HepG2 (cell line): Measurements from ENCODE around the gene ITPK1. TPM values are rescaled to one million over a fixed set of nuclear protein-coding genes. Genes with fewer than 3 reads are reported as not detected.
A peak's percentile ranks its signal among the peaks of the same experiment; 100 is the strongest.

ENCODE experiments used
- ATAC-seq: fragments of 200-7000 bp; cut with Tn5 transposase; 3 replicates; pipeline ENCODE4 v1.9.1; 2020; ENCODE audit warnings: mild to moderate bottlenecking, moderate library complexity
- BruUV-seq: library from RNA; stranded (reverse); fragments of 400-500 nt; replicated peaks from 2 replicates; lab custom pipeline; 2021; lab: Mats Ljungman, UMichigan
- CTCF ChIA-PET: fragments of 300-600 bp; formaldehyde crosslinking; extraction: SDS; loops from one replicate; lab custom pipeline; 2021; ENCODE audit warnings: low total read pairs, inconsistent platforms, low intra/inter-chr PET ratio; lab: Yijun Ruan, JAX
- POLR2A ChIA-PET: fragments of 350-600 bp; sonication (Branson Sonifier 250); formaldehyde crosslinking; loops from one replicate; lab custom pipeline; 2020; ENCODE audit warnings: antibody characterized with exemption, inconsistent platforms; lab: Yijun Ruan, JAX
- DNase-seq: peaks from one replicate; pipeline ENCODE4 v3.0.0-alpha.2; 2015; ENCODE audit warnings: low spot score
- FAIRE-seq: peaks from 3 replicates; lab custom pipeline; 2011; peaks lifted over from hg19 to GRCh38; lab: Jason Lieb, UNC
- H2AFZ ChIP-seq: one replicate; pipeline ENCODE4 v1.6.1; 2011; ENCODE audit warnings: low read length, inconsistent platforms
- H3K27ac ChIP-seq: fragments of 300-600 bp; 3 replicates; pipeline ENCODE4 v1.8.0; 2011; ENCODE audit warnings: mixed run types, mild to moderate bottlenecking, mixed read lengths, low read length, inconsistent platforms; ENCODE audit not compliant: insufficient read depth; ENCODE audit errors: extremely low read length
- H3K27me3 ChIP-seq, 2 experiments: fragments of 200-600 bp in 1 of 2; 2 replicates in 1 of 2; 3 replicates in 1 of 2; pipeline versions ENCODE4 v1.6.0 to v1.8.0; 2011; ENCODE audit warnings: low read length in 2 of 2, mild to moderate bottlenecking in 2 of 2, moderate library complexity in 2 of 2, inconsistent platforms in 1 of 2; ENCODE audit not compliant: insufficient read depth in 2 of 2, control insufficient read depth in 1 of 2
- H3K36me3 ChIP-seq, 2 experiments: fragments of 200-600 bp in 1 of 2; replicated peaks in 1 of 2; 2 replicates in 1 of 2; 3 replicates in 1 of 2; pipeline versions ENCODE4 v1.5.1 to v1.8.0; 2011; ENCODE audit warnings: low read length in 2 of 2, inconsistent platforms in 1 of 2; ENCODE audit not compliant: insufficient read depth in 2 of 2, control insufficient read depth in 1 of 2
- H3K4me1 ChIP-seq: 2 replicates; pipeline ENCODE4 v1.5.1; 2012; ENCODE audit warnings: low read length, inconsistent platforms; ENCODE audit not compliant: insufficient read depth
- H3K4me2 ChIP-seq: 2 replicates; pipeline ENCODE4 v1.6.0; 2011; ENCODE audit warnings: low read depth, low read length, inconsistent platforms
- H3K4me3 ChIP-seq, 3 experiments: fragments of 200-600 bp in 1 of 3; sonication (generic), shearing (Covaris generic) in 1 of 3; replicated peaks in 1 of 3; 2 replicates each; pipeline ENCODE4 v1.5.1; 2011 to 2016; ENCODE audit warnings: low read length in 3 of 3, inconsistent platforms in 2 of 3, low read depth in 2 of 3, mild to moderate bottlenecking in 2 of 3, control low read depth in 1 of 3, mixed read lengths in 1 of 3; ENCODE audit not compliant: insufficient read depth in 1 of 3
- H3K79me2 ChIP-seq: one replicate; pipeline ENCODE4 v1.6.1; 2011; ENCODE audit warnings: low read length, inconsistent platforms; ENCODE audit not compliant: insufficient read depth
- H3K9ac ChIP-seq: 2 replicates; pipeline ENCODE4 v1.6.0; 2011; ENCODE audit warnings: mild to moderate bottlenecking, low read depth, low read length, inconsistent platforms; ENCODE audit not compliant: insufficient read depth
- H3K9me3 ChIP-seq: 2 replicates; pipeline ENCODE4 v1.5.1; 2012; ENCODE audit warnings: mild to moderate bottlenecking, low read length
- H4K20me1 ChIP-seq: 2 replicates; pipeline ENCODE4 v1.6.0; 2011; ENCODE audit warnings: inconsistent platforms, mild to moderate bottlenecking, low read length, moderate library complexity; ENCODE audit not compliant: insufficient read depth
- FOSL2 ChIP-seq: sonication (generic); formaldehyde crosslinking; IDR thresholded peaks from 2 replicates; pipeline ENCODE4 v1.4.0; 2020; ENCODE audit warnings: missing genetic modification reagents
- HNF4A ChIP-seq: sonication (generic); formaldehyde crosslinking; IDR thresholded peaks from 2 replicates; pipeline ENCODE4 v1.4.0; 2020; ENCODE audit warnings: missing genetic modification reagents
- ISX ChIP-seq: sonication (generic); formaldehyde crosslinking; conservative IDR thresholded peaks from 2 replicates; pipeline ENCODE4 v1.5.0; 2020; ENCODE audit warnings: missing genetic modification reagents
- NCOA2 ChIP-seq: sonication (generic); formaldehyde crosslinking; IDR thresholded peaks from 2 replicates; pipeline ENCODE4 v1.8.0; 2022; ENCODE audit warnings: inconsistent platforms
- REPIN1 ChIP-seq: sonication (generic); formaldehyde crosslinking; IDR thresholded peaks from 2 replicates; pipeline ENCODE4 v1.8.0; 2022; ENCODE audit warnings: missing genetic modification reagents, low read depth, mild to moderate bottlenecking, borderline replicate concordance
- SAP130 ChIP-seq: IDR thresholded peaks from 2 replicates; pipeline ENCODE4 v1.6.1; 2016; ENCODE audit warnings: low read depth
- TOE1 ChIP-seq: sonication (generic); formaldehyde crosslinking; IDR thresholded peaks from 2 replicates; pipeline ENCODE4 v1.4.0; 2020; ENCODE audit warnings: mild to moderate bottlenecking, missing genetic modification reagents
- TP53 ChIP-seq: sonication (generic); formaldehyde crosslinking; conservative IDR thresholded peaks from 2 replicates; pipeline ENCODE4 v1.4.0; 2020; ENCODE audit warnings: missing genetic modification reagents
- ZBTB4 ChIP-seq: sonication (generic); formaldehyde crosslinking; IDR thresholded peaks from 2 replicates; pipeline ENCODE4 v1.4.0; 2020; ENCODE audit warnings: missing genetic modification reagents, mild to moderate bottlenecking, borderline replicate concordance
- ZNF543 ChIP-seq: sonication (generic); formaldehyde crosslinking; IDR thresholded peaks from 2 replicates; pipeline ENCODE4 v1.4.0; 2020; ENCODE audit warnings: mild to moderate bottlenecking, missing genetic modification reagents
- ZNF670 ChIP-seq: sonication (generic); formaldehyde crosslinking; IDR thresholded peaks from 2 replicates; pipeline ENCODE4 v1.8.0; 2022; ENCODE audit warnings: mild to moderate bottlenecking, missing genetic modification reagents, borderline replicate concordance
- ZNF83 ChIP-seq: sonication (generic); formaldehyde crosslinking; IDR thresholded peaks from 2 replicates; pipeline ENCODE4 v1.4.0; 2020; ENCODE audit warnings: missing genetic modification reagents, mild to moderate bottlenecking, borderline replicate concordance
- WGBS: methylation state at CpG from one replicate; pipeline ENCODE4 v1.1.6; 2017; ENCODE audit warnings: low lambda C conversion rate; 5-methylcytosine and 5-hydroxymethylcytosine counted together
- in situ Hi-C: cut with HindIII; loops from 2 replicates; pipeline ENCODE4 v1.10.0; 2017; ENCODE audit warnings: low pct_unique_long_range_greater_than_20kb; ENCODE audit not compliant: extremely low pct_ligation_motif_present
- intact Hi-C: fragments of 100-400 bp; cut with micrococcal nuclease; formaldehyde crosslinking; loops from one replicate; pipeline ENCODE4 v1.10.0; 2022; ENCODE audit not compliant: unreplicated experiment
- polyA plus RNA-seq, 8 experiments: library from polyadenylated mRNA; depleted of rRNA in 3 of 8; stranded (reverse) in 7 of 8; unstranded in 1 of 8; fragments of >200 nt; fragmentation: Illumina TruSeq in 4 of 8; extraction: Trizol in 4 of 8; gene quantifications; 2 replicates each; pipeline versions ENCODE4 v1.2.1 to v1.2.3, GENCODE V29; 2011 to 2016; ENCODE audit warnings: low read depth in 4 of 8, missing spikeins in 1 of 8, mixed read lengths in 1 of 8; ENCODE audit not compliant: insufficient read depth in 1 of 8
- total RNA-seq, 5 experiments: library from RNA; depleted of rRNA; stranded (reverse); fragments of >200 nt; fragmentation: Illumina TruSeq; extraction: Trizol; gene quantifications; 2 replicates each; pipeline ENCODE4 v1.2.3, GENCODE V29; 2016; ENCODE audit warnings: low read depth in 1 of 5

ITPK1 gene
- total and polyA plus RNA-seq, 2 of the 13 experiments (the other 11 are each of a cell fraction or from before 2014, with no cell fraction given), result 20.5 to 47.5 TPM

GRCh38 chr14:93044121-93044520, 71.6 kb downstream of the ITPK1 start:
- H3K9ac ChIP-seq, result no peak overlapping the region
- CTCF ChIA-PET, result no interaction called here
- H3K4me2 ChIP-seq, result peak overlapping the region; percentile 41; the same call in 1 of the 2 replicates
- FAIRE-seq (no peak), DNase-seq (no peak), ATAC-seq (peak; percentile 5; the same call in 1 of the 3 replicates)
- H3K27ac ChIP-seq, result peak overlapping the region; percentile 45
- H3K79me2 ChIP-seq, result no peaks in the 10 kb centered on the region
- H3K4me3 ChIP-seq, result no peak overlapping the region; a peak in 1 of 6 replicates
- H2AFZ ChIP-seq, result no peak overlapping the region
- no TSS peak for BruUV-seq
- no peaks in the 10 kb centered on the region for H3K9me3 ChIP-seq
- H4K20me1 ChIP-seq, result no peaks in the 10 kb centered on the region
- WGBS, result 63% methylated on average over 5 of the region's 7 CpGs
- TF ChIP-seq SAP130, result 0 out of 2 replicates have a peak, but pooled peaks have one; percentile 3
- TF ChIP-seq ZNF83 (CRISPR knock-in tag), result no peak
- TF ChIP-seq FOSL2 (CRISPR knock-in tag), result 0 out of 2 replicates have a peak, but pooled peaks have one; percentile 13
- TF ChIP-seq ZNF670, result no peak
- no peak for TF ChIP-seq ZNF543
- POLR2A ChIA-PET, result no interaction called here
- intact Hi-C loops (no loop called here), in situ Hi-C loops (no loop called here)
- no peaks in the 10 kb centered on the region for H3K27me3 ChIP-seq
- H3K36me3 ChIP-seq, result no peaks in the 10 kb centered on the region
- peaks cover 89% of the 10 kb centered on the region for H3K4me1 ChIP-seq

GRCh38 chr14:93042968-93043940, 72.5 kb downstream of the ITPK1 start:
- peak overlapping the region; percentile 48 for H3K27ac ChIP-seq
- WGBS, result 45% methylated on average over 9 of the region's 13 CpGs
- no peak overlapping the region; the same call in 1 of the 2 replicates for H3K9ac ChIP-seq
- peak overlapping the region in 1 of 3 experiments; percentile 19; a peak in 1 of 6 replicates for H3K4me3 ChIP-seq
- H3K36me3 ChIP-seq, result no peaks in the 10 kb centered on the region
- H3K27me3 ChIP-seq, result no peaks in the 10 kb centered on the region
- BruUV-seq, result no TSS peak
- H3K4me1 ChIP-seq, result peaks cover 85% of the 10 kb centered on the region
- H3K79me2 ChIP-seq, result no peaks in the 10 kb centered on the region
- intact Hi-C loops (no loop called here), in situ Hi-C loops (no loop called here)
- peak; percentile 86 for ATAC-seq
- H4K20me1 ChIP-seq, result no peaks in the 10 kb centered on the region
- POLR2A ChIA-PET, result no interaction called here
- no peak overlapping the region for H2AFZ ChIP-seq
- FAIRE-seq, result peak; percentile 92
- peak overlapping the region; percentile 41 for H3K4me2 ChIP-seq
- DNase-seq, result peak; percentile 90
- H3K9me3 ChIP-seq, result no peaks in the 10 kb centered on the region
- CTCF ChIA-PET, result no interaction called here
- TF ChIP-seq NCOA2 (CRISPR knock-in tag), result peak; percentile 62; the same call in 1 of the 2 replicates
- TF ChIP-seq TP53 (CRISPR knock-in tag), result no peak
- TF ChIP-seq ZBTB4, result no peak
- TF ChIP-seq ISX (CRISPR knock-in tag), result no peak
- no peak for TF ChIP-seq TOE1 (CRISPR knock-in tag)
- TF ChIP-seq REPIN1, result peak; percentile 34; the same call in 1 of the 2 replicates
- peak; percentile 90 for TF ChIP-seq HNF4A (CRISPR knock-in tag)
